SU-DHL-6 (cell line): ENCODE results near the gene CYB5R3.

Experiments
- CTCF ChIP-seq: fragments of 200-600 bp; sonication (generic); IDR thresholded peaks from one replicate; pipeline ENCODE4 v1.5.1; 2017; ENCODE audit warnings: antibody characterized with exemption, mild to moderate bottlenecking, low read length, moderate library complexity; ENCODE audit not compliant: insufficient read depth, poor library complexity, severe bottlenecking
- EZH2phosphoT487 ChIP-seq: fragments of 200-600 bp; sonication (generic), shearing (Covaris generic); conservative IDR thresholded peaks from 2 replicates; pipeline ENCODE4 v1.6.1; 2018; ENCODE audit warnings: mild to moderate bottlenecking, antibody characterized with exemption, low read length, moderate library complexity, mixed read lengths

DNA sequence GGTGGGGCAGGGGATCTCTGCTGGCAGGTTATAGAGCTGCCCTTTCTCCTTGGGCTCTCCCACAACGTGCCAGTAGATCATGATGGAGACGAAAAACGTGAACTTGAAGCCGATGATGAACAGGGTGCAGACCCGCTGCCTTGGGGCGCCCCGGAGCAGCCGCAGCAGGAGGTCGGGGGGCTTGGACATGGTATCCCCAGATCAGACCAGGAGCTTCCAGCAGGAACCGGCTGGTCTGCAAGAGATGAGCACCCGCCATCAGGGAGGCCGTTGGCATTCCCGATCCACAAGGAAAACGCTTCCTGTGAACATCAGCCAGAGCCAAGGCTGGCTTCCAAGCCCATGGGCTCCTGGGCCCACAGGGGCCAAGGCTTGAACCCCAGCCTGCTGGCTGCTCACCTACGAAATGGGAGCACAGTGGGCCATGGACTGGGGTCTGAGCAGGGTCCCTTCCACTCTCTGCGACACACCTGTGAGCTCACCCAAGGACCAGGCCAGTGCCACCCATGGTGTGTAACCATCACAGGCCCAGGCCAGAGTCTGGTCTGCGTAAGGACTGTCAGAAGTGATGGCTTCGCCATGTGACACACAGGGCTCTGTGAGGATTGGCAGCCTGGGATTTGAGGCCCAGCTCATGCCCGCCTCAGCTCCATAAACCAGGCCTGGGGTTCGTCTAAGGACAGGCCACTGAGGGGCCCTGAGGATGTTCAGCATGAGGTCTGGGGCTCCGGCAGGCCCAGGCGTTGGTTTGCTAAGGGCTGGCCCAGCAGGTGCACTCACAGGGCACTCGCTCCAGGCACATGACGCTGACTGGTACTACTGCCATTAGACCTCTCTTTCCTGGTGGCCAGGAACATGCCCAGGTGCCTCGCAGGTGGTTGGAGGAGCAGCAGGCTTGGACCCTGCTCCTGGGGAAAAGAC, 44.8 kb upstream of the CYB5R3 start:
- no peak for TF ChIP-seq CTCF
- no peak for TF ChIP-seq EZH2phosphoT487
